DMS 273 treated with DMSO at 0.1 percent for 48 hours (cell line): ENCODE measurements around the gene NEGR1.

Experiments used
- DNase-seq: peaks from one replicate; lab custom pipeline; 2025; lab: John Stamatoyannopoulos, UW

The NEGR1 gene

DNA sequence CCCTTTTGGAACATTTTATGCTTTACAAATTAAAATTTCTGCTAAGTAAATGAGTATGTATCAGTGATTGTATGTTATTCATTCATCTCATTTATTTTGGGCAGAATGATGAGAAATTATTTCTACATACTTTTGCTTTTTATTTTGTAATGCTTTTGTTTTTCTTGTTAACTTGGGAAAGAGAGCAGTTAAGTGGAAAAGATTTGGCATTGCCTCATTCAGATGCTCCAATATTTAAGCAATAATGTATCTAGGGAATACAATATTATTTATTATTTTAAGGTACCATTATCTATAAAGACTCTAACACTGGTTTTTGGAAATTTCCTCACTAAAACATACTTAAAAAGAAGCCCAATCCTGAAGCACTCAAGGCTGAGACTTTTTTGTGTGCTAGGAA lies 431.8 kb downstream of the NEGR1 start:
- DNase-seq = no peak

DNA sequence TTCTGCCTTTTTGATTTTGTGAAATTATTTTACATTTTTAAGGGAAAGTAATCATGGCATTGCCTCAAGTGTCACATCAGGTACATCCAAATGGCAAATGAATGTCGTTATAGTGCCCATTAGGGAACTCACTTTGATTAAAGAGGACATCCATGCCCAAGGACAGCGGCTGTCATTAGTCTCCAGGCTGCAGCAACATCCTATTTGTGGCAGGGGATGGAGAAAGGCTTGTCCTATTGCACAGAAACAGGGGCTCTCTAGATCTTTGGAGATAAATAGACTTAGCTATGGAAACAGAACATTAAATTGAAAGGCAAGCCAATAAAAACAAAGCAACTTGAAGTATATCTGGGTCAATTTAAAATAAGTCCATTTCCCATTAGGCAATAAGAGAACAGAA lies 439.3 kb downstream of the NEGR1 start:
- DNase-seq = no peak

DNA sequence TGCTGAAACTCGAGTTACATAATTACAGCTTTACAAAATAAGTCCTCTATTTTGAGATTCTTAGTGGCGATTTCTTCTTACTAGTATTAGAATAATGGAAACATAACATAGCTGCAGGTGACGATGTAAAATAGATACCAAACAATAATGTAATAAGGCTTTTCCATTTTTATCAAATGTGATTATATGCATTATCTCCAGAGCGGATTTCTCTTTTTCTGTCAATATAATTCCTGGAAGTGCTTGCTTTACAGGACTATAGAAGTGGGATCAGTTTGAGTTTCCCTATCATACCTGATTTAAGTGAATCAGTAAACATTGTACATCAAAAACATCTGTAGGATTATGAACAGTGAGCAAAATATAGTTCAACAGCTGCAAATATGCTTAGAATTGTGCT lies 442.5 kb downstream of the NEGR1 start:
- DNase-seq = no peak

- DNase-seq = no peak
Observed at GRCh38 chr1:71836904-71837303, 445.4 kb downstream of the NEGR1 start.

DNA sequence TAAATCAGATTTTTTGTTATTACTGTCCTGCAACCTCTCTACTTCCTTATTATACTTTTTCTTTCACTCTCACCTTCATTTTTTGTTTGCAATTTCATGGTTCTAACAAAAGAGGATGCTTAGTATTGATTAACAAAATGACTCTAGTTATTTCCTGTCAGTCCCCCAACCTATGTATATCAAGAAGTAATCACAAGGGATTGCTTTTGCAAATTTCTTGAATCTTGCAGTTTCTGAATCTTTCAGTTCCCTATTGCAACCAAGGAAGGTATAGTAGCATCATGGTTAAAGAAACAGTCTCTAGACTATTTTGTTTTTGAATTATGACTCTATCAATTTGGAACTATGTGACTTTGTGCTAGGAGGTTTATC lies 446.9 kb downstream of the NEGR1 start:
- DNase-seq = no peak

- DNase-seq = no peak
Observed at GRCh38 chr1:71834601-71835441, 447.5 kb downstream of the NEGR1 start.

GRCh38 chr1:71831646-71832045 lies 450.7 kb downstream of the NEGR1 start:
- no peak for DNase-seq

DNA sequence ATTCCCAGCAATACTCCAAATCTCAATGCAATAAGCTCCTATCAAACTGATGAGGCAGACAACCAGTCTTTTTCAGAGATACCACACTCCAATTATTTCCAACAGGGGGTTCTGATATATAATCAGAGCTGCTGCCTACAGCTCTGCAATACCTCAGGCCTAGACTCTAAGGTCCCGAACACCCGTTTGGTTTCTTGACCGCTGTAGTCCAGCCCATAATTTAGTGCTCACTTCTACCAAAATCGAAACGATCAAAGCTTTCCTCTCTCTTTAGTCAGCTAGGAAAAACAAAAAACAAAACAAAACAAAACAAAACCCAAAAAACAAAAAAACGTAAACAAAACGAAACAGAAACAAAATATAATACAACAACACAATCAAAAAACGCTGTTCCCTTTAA lies 453.0 kb downstream of the NEGR1 start:
- no peak for DNase-seq

DNA sequence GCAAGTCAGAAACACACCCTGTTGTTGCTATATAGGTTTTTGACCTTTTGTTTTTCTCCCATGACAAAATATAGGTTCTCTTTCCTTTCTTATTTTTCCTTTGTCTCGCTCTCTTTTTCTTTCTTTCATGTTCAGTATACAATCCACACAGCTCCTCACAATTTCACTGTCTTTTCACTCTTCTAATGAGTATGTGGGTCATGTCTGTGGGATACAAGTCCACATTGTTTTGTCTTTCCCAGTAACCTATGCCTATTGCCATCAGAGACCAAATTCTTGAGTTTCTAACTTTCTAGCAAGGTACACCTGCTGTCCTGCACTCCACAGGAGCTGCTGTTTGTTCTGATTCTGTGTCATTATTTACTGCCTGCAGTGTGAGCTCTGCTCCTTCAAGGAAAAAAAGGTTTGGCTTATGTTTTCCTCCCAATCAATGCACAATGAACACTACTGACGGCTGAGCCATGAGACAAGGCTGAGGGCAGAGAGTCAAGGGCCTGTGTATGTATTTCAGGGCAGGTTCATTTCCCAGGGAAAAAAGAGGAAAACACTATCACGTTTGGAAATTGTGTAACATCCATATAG lies 453.8 kb downstream of the NEGR1 start:
- no peak for DNase-seq

DNA sequence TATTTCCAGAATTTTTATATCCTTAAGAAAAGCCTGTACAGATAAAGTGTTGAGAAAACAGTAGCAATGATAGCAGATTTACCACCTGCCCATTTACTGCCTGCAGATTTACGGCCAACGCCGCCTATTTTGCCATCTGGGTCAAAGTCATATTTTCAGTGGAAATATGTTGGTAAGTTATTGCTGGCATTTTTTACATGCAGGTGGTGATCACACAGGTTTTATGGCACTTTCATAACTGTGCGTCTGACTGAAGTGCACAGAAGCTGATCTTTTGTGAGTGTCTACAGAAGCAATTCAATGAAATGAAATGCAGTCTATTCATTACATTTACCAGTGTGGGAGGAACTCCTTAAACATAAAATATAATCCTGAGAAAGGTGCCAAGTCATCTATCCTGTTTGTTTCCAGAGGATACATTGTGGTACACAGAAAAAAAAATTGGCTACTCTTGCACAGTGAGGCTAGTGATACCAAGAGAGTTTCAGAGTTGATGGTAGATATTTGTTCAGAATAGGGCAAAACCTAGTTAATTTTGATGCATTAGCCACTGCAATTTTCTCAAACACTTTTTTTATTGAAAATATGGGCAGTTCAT lies 458.5 kb downstream of the NEGR1 start:
- DNase-seq = no peak

DNA sequence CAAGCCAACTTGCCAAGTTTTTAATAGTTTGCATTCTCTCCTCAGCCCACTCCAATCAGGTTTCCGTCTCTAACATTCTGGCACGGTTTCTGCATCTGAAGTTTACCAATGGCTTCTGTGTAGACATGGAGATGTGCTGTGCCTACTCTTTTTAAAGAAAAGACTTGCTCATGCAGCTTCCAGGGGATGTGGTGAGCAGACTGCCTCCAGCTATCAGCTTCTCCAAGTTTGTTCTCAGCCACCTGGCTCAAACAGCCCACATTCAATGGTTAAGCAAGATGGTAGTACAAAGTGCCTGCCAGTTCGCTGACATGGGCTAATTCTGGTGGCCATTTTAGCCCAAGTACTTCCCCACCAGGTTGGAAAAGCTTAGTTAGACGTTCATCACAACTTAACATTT lies 465.3 kb downstream of the NEGR1 start:
- no peak for DNase-seq

DNA sequence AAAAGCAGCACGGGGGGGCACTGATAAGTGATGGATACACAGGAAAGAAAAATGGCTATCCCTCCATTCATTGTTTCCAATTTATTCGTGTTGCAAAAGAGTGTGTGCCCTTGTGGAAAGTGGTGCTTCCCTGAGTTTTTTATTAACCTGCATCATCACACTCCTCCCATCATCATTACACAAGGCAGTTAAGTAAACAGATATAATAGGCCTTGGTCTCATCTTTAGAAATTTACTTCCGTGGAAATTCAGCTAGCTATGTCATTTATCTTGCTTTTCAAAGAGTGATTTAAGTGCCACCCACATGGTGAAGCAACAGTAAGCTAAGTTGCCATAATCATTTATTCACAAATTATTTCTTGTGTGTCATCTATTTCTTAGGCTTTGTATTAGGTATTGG lies 473.3 kb downstream of the NEGR1 start:
- no peak for DNase-seq

- DNase-seq = peak; percentile 59
Observed at GRCh38 chr1:71804140-71804539, 478.2 kb downstream of the NEGR1 start.

DNA sequence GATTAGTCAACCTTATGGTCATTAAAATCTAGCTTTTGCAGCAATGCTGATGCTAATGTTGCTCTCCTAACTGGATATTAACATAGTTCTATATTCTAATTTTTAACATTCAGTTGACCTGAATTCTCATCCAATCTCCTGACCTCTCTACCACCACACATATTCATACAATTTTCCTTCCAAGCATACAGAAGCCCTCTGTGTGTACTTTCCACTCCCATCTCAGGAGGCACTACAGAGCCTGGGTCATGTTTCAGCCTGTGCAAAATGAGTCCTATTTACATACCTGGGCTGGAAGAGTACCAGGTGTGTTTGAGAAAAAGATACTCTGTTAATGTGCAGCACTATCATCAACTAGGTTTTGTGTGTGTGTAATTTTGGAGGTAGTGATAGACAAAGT lies 486.3 kb downstream of the NEGR1 start:
- DNase-seq = no peak

DNA sequence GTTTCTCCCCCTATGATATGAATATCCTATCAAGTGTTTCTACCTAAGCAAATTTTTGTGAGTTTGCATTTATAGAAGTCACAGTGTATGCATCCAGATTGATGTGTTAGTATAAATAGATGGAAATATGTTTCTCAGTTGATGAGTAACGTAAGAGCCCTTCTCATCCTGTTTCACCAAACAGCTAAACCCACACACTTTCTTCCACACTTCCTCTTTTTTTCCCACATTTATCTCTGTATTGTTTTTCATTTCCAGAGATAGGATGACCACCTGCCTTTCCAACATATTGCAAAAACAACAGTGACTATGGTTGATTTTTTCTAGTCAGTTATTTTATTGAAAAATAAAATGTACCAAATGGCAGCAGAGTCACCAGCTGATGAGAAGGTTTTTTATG lies 490.1 kb downstream of the NEGR1 start:
- no peak for DNase-seq

- DNase-seq = no peak
Observed at GRCh38 chr1:71788113-71788512, 494.2 kb downstream of the NEGR1 start.

DNA sequence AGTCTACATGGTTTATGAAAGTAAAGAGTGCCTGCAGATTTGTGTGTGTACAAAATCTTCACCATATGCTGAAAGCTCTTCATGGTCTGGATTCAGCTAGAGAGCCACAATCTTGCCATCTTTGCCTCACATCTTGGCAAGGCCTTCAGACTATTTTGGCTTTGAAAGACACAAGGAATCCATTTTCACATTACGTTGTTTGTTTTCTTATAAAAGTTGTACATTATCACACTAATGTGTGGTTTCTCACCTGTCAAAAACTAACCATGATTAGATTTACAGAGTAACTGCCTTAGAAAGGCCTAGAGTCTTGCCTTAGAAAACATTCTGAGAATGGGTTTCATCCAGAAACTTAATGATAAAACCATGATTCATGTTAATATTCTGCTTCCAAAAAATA lies 494.6 kb downstream of the NEGR1 start:
- no peak for DNase-seq

- DNase-seq = no peak
Observed at GRCh38 chr1:71786218-71786617, 496.1 kb downstream of the NEGR1 start.

- DNase-seq = no peak
Observed at GRCh38 chr1:71785450-71785849, 496.9 kb downstream of the NEGR1 start.

DNA sequence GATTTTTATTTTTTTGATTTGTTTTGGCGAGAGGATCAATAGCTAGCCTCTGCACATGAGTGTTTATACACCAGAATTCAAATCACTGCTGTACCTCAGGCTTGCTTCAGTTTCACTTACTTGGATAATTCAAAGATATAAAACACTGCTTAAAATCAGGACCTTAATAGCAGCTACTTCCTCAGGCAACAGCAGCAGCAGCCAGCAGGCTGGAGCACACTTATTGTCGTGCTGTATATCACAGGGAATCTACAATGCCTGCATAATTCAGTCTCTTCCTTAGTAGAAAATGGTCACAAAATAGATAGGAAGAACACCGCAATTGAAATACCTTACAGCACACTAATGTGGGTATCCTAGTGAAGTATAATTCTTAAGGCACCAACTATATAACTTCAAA lies 497.3 kb downstream of the NEGR1 start:
- DNase-seq = no peak

- DNase-seq = no peak
Observed at GRCh38 chr1:71784241-71784640, 498.1 kb downstream of the NEGR1 start.

- no peak for DNase-seq
Observed at GRCh38 chr1:71783071-71783470, 499.3 kb downstream of the NEGR1 start.

DNA sequence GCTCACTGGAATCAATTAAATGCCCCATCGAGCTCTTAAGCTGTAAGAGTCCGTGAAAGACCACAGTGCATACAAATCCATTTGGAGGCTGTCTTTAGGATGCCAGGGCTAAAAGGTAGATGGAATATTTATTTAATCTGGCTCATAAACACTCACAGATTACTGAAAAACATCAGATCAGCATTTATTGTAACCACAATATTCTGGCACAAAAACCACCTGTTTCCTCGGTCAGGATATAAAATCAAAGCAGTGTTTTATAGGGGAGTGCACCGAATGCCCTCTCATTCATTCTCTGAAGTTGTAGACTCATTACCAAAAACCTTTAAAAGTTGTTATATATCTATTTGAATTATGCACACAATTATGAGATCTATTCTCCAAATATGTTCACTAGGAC lies 500.9 kb downstream of the NEGR1 start:
- no peak for DNase-seq

GRCh38 chr1:71780681-71781080 lies 501.7 kb downstream of the NEGR1 start:
- DNase-seq = no peak
